Caco-2 (cell line): ENCODE data around the gene CTRB2. TPM values are rescaled to one million over a fixed set of nuclear protein-coding genes. Genes with fewer than 3 reads are reported as not detected.

Experiments used
- BruUV-seq: library from RNA; stranded (reverse); fragments of 400-500 nt; replicated peaks from 2 replicates; lab custom pipeline; 2021; lab: Mats Ljungman, UMichigan
- CTCF ChIA-PET: fragments of 300-600 bp; sonication (Branson Sonifier 250); formaldehyde crosslinking; loops from one replicate; lab custom pipeline; 2022; ENCODE audit warnings: antibody characterized with exemption; lab: Charles Lee
- POLR2A ChIA-PET: fragments of 300-600 bp; sonication (Branson Sonifier 250); formaldehyde crosslinking; loops from one replicate; lab custom pipeline; 2022; ENCODE audit warnings: antibody characterized with exemption; lab: Charles Lee
- DNase-seq, 2 experiments: peaks; one replicate each; pipeline versions ENCODE4 v3.0.0 to v3.0.0-alpha.2; 2020 to 2022
- H3K27me3 ChIP-seq: replicated peaks from 2 replicates; pipeline ENCODE4 v1.6.0; 2011; ENCODE audit warnings: low read length; ENCODE audit not compliant: control insufficient read depth, insufficient read depth
- H3K36me3 ChIP-seq: 2 replicates; pipeline ENCODE4 v1.5.1; 2011; ENCODE audit warnings: low read length; ENCODE audit not compliant: control insufficient read depth, insufficient read depth
- H3K4me1 ChIP-seq: fragments of 250-450 bp; sonication (Bioruptor Pico); 2 replicates; pipeline ENCODE4 v1.5.1; 2020; ENCODE audit warnings: mild to moderate bottlenecking
- H3K4me3 ChIP-seq: 2 replicates; pipeline ENCODE4 v1.5.1; 2011; ENCODE audit warnings: low read depth, mild to moderate bottlenecking, control low read depth, low read length
- H3K9me3 ChIP-seq: fragments of 250-450 bp; sonication (Bioruptor Pico); 2 replicates; pipeline ENCODE4 v1.5.1; 2020; ENCODE audit warnings: mild to moderate bottlenecking, moderate library complexity
- H3K27ac Mint-ChIP-seq: one replicate; pipeline ENCODE4 v1.8.0; 2022; ENCODE audit warnings: mixed read lengths; ENCODE audit not compliant: unreplicated experiment
- H3K27me3 Mint-ChIP-seq: one replicate; pipeline ENCODE4 v1.8.0; 2022; ENCODE audit warnings: mixed read lengths; ENCODE audit not compliant: insufficient read depth, unreplicated experiment
- H3K36me3 Mint-ChIP-seq: one replicate; pipeline ENCODE4 v1.8.0; 2022; ENCODE audit warnings: mild to moderate bottlenecking, mixed read lengths; ENCODE audit not compliant: insufficient read depth, unreplicated experiment
- H3K4me1 Mint-ChIP-seq: one replicate; pipeline ENCODE4 v1.8.0; 2022; ENCODE audit warnings: low read depth, mixed read lengths; ENCODE audit not compliant: unreplicated experiment
- H3K4me3 Mint-ChIP-seq: one replicate; pipeline ENCODE4 v1.8.0; 2022; ENCODE audit warnings: mild to moderate bottlenecking, moderate library complexity, mixed read lengths; ENCODE audit not compliant: unreplicated experiment
- H3K9me3 Mint-ChIP-seq: one replicate; pipeline ENCODE4 v1.8.0; 2022; ENCODE audit warnings: mixed read lengths; ENCODE audit not compliant: unreplicated experiment
- CTCF ChIP-seq, 2 experiments: fragments of 200-600 bp in 1 of 2; IDR thresholded peaks; 1 replicate in 1 of 2; 2 replicates in 1 of 2; pipeline versions ENCODE4 v1.5.1 to v1.8.0; 2011 to 2022; ENCODE audit warnings: antibody characterized with exemption in 1 of 2, control low read depth in 1 of 2, inconsistent platforms in 1 of 2, low read depth in 1 of 2, low read length in 1 of 2, mild to moderate bottlenecking in 1 of 2, moderate library complexity in 1 of 2; ENCODE audit not compliant: insufficient read depth in 1 of 2, severe bottlenecking in 1 of 2, unreplicated experiment in 1 of 2
- intact Hi-C: fragments of 100-400 bp; cut with micrococcal nuclease; formaldehyde crosslinking; loops from one replicate; pipeline ENCODE4 v1.10.0; 2022; ENCODE audit not compliant: unreplicated experiment
- total RNA-seq: library from RNA; stranded (reverse); gene quantifications from 2 replicates; pipeline ENCODE4 v1.2.3, GENCODE V29; 2022

CTRB2 gene
- total RNA-seq, 1 experiment from 2014 or later: not detected

- Mint-ChIP-seq H3K4me1 (no peaks in the 10 kb centered on the region), H3K9me3 (peaks cover 77% of the 10 kb centered on the region), H3K27ac (no peak overlapping the region), H3K4me3 (no peak overlapping the region), H3K27me3 (no peaks in the 10 kb centered on the region), H3K36me3 (peaks cover 79% of the 10 kb centered on the region)
- no peak for TF ChIP-seq CTCF (IDR thresholded peaks at IDR 0.05; ENCODE audit: insufficient read depth in 1 of 2, low read depth in 1 of 2, low read length in 1 of 2, severe bottlenecking in 1 of 2, unreplicated experiment in 1 of 2)
- no peaks in the 10 kb centered on the region for H3K4me1 ChIP-seq
- no peak for DNase-seq
- peaks cover 13% of the 10 kb centered on the region for H3K36me3 ChIP-seq
- no peaks in the 10 kb centered on the region for H3K27me3 ChIP-seq
- H3K4me3 ChIP-seq: no peak overlapping the region
- H3K9me3 ChIP-seq: peaks cover 70% of the 10 kb centered on the region
- no TSS peak for BruUV-seq
- intact Hi-C loops: no loop called here
- ChIA-PET CTCF (no interaction called here), POLR2A (no interaction called here)
These were observed 37.0 kb downstream of the CTRB2 start for GRCh38 chr16:75169899-75170405.

GRCh38 chr16:75160386-75160785, 46.6 kb downstream of the CTRB2 start:
- no TSS peak for BruUV-seq
- peaks cover 75% of the 10 kb centered on the region for H3K36me3 Mint-ChIP-seq
- Histone ChIP-seq H3K36me3 (peaks cover 1% of the 10 kb centered on the region; the same call in 1 of the 2 replicates), H3K4me1 (no peaks in the 10 kb centered on the region), H3K4me3 (no peak overlapping the region), H3K9me3 (peaks cover 22% of the 10 kb centered on the region), H3K27me3 (no peaks in the 10 kb centered on the region)
- peaks cover 27% of the 10 kb centered on the region for H3K9me3 Mint-ChIP-seq
- no peak for TF ChIP-seq CTCF (IDR thresholded peaks at IDR 0.05; ENCODE audit: insufficient read depth in 1 of 2, low read depth in 1 of 2, low read length in 1 of 2, severe bottlenecking in 1 of 2, unreplicated experiment in 1 of 2)
- H3K4me1 Mint-ChIP-seq: no peaks in the 10 kb centered on the region
- CTCF ChIA-PET: no interaction called here
- no peak for DNase-seq
- H3K4me3 Mint-ChIP-seq: no peak overlapping the region
- POLR2A ChIA-PET: no interaction called here
- intact Hi-C loops: no loop called here
- no peak overlapping the region for H3K27ac Mint-ChIP-seq
- no peaks in the 10 kb centered on the region for H3K27me3 Mint-ChIP-seq

Other genes starting within 250 kb of the CTRB2 start
- 148 and 174 TPM in 2 replicates for gene WDR59, start 222.0 kb downstream of the CTRB2 start, total RNA-seq
- 68.6 and 73.8 TPM in 2 replicates for gene ZNRF1, start 208.1 kb downstream of the CTRB2 start, total RNA-seq
- gene LDHD, start 90.4 kb downstream of the CTRB2 start, total RNA-seq: 4.1 and 4.5 TPM in 2 replicates
- gene ZFP1, start 58.6 kb downstream of the CTRB2 start, total RNA-seq: 11.4 and 14.2 TPM in 2 replicates
- gene CTRB1, start 11.8 kb upstream of the CTRB2 start, total RNA-seq: not detected in 2 replicates
- gene BCAR1, start 44.5 kb upstream of the CTRB2 start, total RNA-seq: 94.0 and 95.5 TPM in 2 replicates
- 71.6 and 77.6 TPM in 2 replicates for gene CFDP1, start 226.3 kb upstream of the CTRB2 start, total RNA-seq